Measurements from ENCODE around the gene CEMIP.

CEMIP gene

GRCh38 chr15:80966431-80967197, 187.4 kb downstream of the CEMIP start:
- DNase-seq, result no peak

GRCh38 chr15:80967451-80967850, 188.3 kb downstream of the CEMIP start:
- no peak for DNase-seq

- DNase-seq, result no peak
Observed at GRCh38 chr15:80967991-80968510, 188.9 kb downstream of the CEMIP start.

GRCh38 chr15:80969316-80969715, 190.1 kb downstream of the CEMIP start:
- DNase-seq, result no peak

- peak; percentile 57 for DNase-seq
Observed at GRCh38 chr15:80970018-80970657, 191.0 kb downstream of the CEMIP start.

GRCh38 chr15:80970658-80971057, 191.5 kb downstream of the CEMIP start:
- no peak for DNase-seq

GRCh38 chr15:80971143-80971542, 192.0 kb downstream of the CEMIP start:
- DNase-seq, result no peak

GRCh38 chr15:80972276-80972675, 193.1 kb downstream of the CEMIP start:
- no peak for DNase-seq

GRCh38 chr15:80974914-80975313, 195.7 kb downstream of the CEMIP start:
- no peak for DNase-seq

- no peak for DNase-seq
Observed at GRCh38 chr15:80976851-80977250, 197.7 kb downstream of the CEMIP start.

- DNase-seq, result peak; percentile 20
Observed at GRCh38 chr15:80977627-80978036, 198.5 kb downstream of the CEMIP start.

- DNase-seq, result no peak
Observed at GRCh38 chr15:80978685-80979329, 199.6 kb downstream of the CEMIP start.

- DNase-seq, result no peak
Observed at GRCh38 chr15:80979538-80980200, 200.5 kb downstream of the CEMIP start.

GRCh38 chr15:80982205-80982604, 203.0 kb downstream of the CEMIP start:
- no peak for DNase-seq

GRCh38 chr15:80982839-80983238, 203.7 kb downstream of the CEMIP start:
- DNase-seq, result no peak

- no peak for DNase-seq
Observed at GRCh38 chr15:80984856-80985255, 205.7 kb downstream of the CEMIP start.

- no peak for DNase-seq
Observed at GRCh38 chr15:80985981-80986380, 206.8 kb downstream of the CEMIP start.

- DNase-seq, result no peak
Observed at GRCh38 chr15:80986487-80986886, 207.3 kb downstream of the CEMIP start.

- DNase-seq, result no peak
Observed at GRCh38 chr15:80988148-80988796, 209.1 kb downstream of the CEMIP start.

- DNase-seq, result no peak
Observed at GRCh38 chr15:80989081-80989517, 209.9 kb downstream of the CEMIP start.

GRCh38 chr15:80989518-80990478, 210.6 kb downstream of the CEMIP start, which contains the start of gene MESD:
Gene MESD, minus strand, starts transcription at chr15:80989819. Its CDS starts 28 bp downstream, at chr15:80989791.
- DNase-seq, result peak; percentile 99
